Measurements from ENCODE around the gene CORO2B.
A peak's percentile ranks its signal among the peaks of the same experiment; 100 is the strongest.

Gene CORO2B

GRCh38 chr15:68654786-68655560 is 76.2 kb downstream of the CORO2B start:
- H3K4me3 ChIP-seq (ENCODE audit: low read length) = no peak overlapping the region
- DNase-seq (ENCODE audit: low read depth) = no peak
- no peak for TF ChIP-seq CTCF (conservative IDR thresholded peaks at IDR 0.05; ENCODE audit: low read depth, low read length)

GRCh38 chr15:68655686-68656437 is 77.1 kb downstream of the CORO2B start:
- no peak overlapping the region for H3K4me3 ChIP-seq (ENCODE audit: low read length)
- DNase-seq (ENCODE audit: low read depth) = no peak
- TF ChIP-seq CTCF (conservative IDR thresholded peaks at IDR 0.05; ENCODE audit: low read depth, low read length) = no peak

- H3K4me3 ChIP-seq (ENCODE audit: low read length) = no peak overlapping the region
- no peak for DNase-seq (ENCODE audit: low read depth)
- TF ChIP-seq CTCF (conservative IDR thresholded peaks at IDR 0.05; ENCODE audit: low read depth, low read length) = no peak
Measured at GRCh38 chr15:68656438-68656739, 77.6 kb downstream of the CORO2B start.

- no peak for TF ChIP-seq CTCF (conservative IDR thresholded peaks at IDR 0.05; ENCODE audit: low read depth, low read length)
- no peak for DNase-seq (ENCODE audit: low read depth)
- no peak overlapping the region for H3K4me3 ChIP-seq (ENCODE audit: low read length)
Measured at GRCh38 chr15:68658151-68658550, 79.4 kb downstream of the CORO2B start.

- DNase-seq (ENCODE audit: low read depth) = no peak
- peak; percentile 8 for TF ChIP-seq CTCF (conservative IDR thresholded peaks at IDR 0.05; ENCODE audit: low read depth, low read length)
- H3K4me3 ChIP-seq (ENCODE audit: low read length) = no peak overlapping the region
Measured at GRCh38 chr15:68658641-68659358, 80.0 kb downstream of the CORO2B start.

- no peak overlapping the region for H3K4me3 ChIP-seq (ENCODE audit: low read length)
- TF ChIP-seq CTCF (conservative IDR thresholded peaks at IDR 0.05; ENCODE audit: low read depth, low read length) = no peak
- no peak for DNase-seq (ENCODE audit: low read depth)
Measured at GRCh38 chr15:68663526-68663925, 84.7 kb downstream of the CORO2B start.
